Right lobe of liver (tissue), 4 donors: ENCODE data around the gene SLC24A3.

ENCODE experiments used
- CTCF ChIP-seq, 4 donors: fragments of 200-600 bp in 3 of 4; fragments of 450-650 bp in 1 of 4; IDR thresholded peaks; one replicate each; pipeline versions ENCODE4 v1.5.1 to v1.8.0; 2016 to 2022; ENCODE audit warnings: antibody characterized with exemption in 4 of 4, mild to moderate bottlenecking in 2 of 4
- POLR2A ChIP-seq: fragments of 450-650 bp; IDR thresholded peaks from one replicate; pipeline ENCODE4 v1.6.1; 2017; ENCODE audit warnings: antibody characterized with exemption, mild to moderate bottlenecking
- donor health status: DM: no; HTN: no; CAD: no.
- donor health status: DM: no; HTN: no; CAD: no.
- donor health status: DM: no; HTN: yes; CAD: no.

GRCh38 chr20:19764207-19764606 lies 551.8 kb downstream of the SLC24A3 start:
- TF ChIP-seq POLR2A (no peak), CTCF (IDR thresholded peaks at IDR 0.05) (no peak)
